Neural progenitor cell (in vitro differentiated cells): Measurements from ENCODE around the gene LRRC75A. TPM values are rescaled to one million over a fixed set of nuclear protein-coding genes. Genes with fewer than 3 reads are reported as not detected.
"Not testable (repeated sequence)": the region's sequence is repeated elsewhere in the genome, so short reads cannot be mapped to it uniquely, and the experiment has no call there.

Experiments
- DNase-seq: peaks from one replicate; pipeline ENCODE4 v3.0.0-alpha.2; 2016; ENCODE audit warnings: low spot score
- H2AFZ ChIP-seq: fragments of 200-600 bp; sonication (generic); replicated peaks from 2 replicates; pipeline ENCODE4 v1.6.1; 2016; ENCODE audit warnings: antibody characterized with exemption
- H3F3A ChIP-seq: fragments of 200-600 bp; sonication (generic); 2 replicates; pipeline ENCODE4 v1.6.1; 2016; ENCODE audit warnings: antibody characterized with exemption, low read depth
- H3K27ac ChIP-seq: fragments of 200-600 bp; sonication (generic); 2 replicates; pipeline ENCODE4 v1.5.1; 2016; ENCODE audit warnings: mild to moderate bottlenecking
- H3K27me3 ChIP-seq: fragments of 200-600 bp; sonication (generic); 2 replicates; pipeline ENCODE4 v1.6.1; 2016; ENCODE audit warnings: mild to moderate bottlenecking, moderate library complexity
- H3K36me3 ChIP-seq: fragments of 200-600 bp; sonication (generic); 2 replicates; pipeline ENCODE4 v1.5.1; 2016
- H3K4me1 ChIP-seq: fragments of 200-600 bp; sonication (generic); 2 replicates; pipeline ENCODE4 v1.6.1; 2016; ENCODE audit warnings: mixed run types
- H3K4me2 ChIP-seq: fragments of 200-600 bp; sonication (generic); 2 replicates; pipeline ENCODE4 v1.6.1; 2016
- H3K4me3 ChIP-seq: fragments of 200-600 bp; sonication (generic); 2 replicates; pipeline ENCODE4 v1.5.1; 2016
- H3K79me2 ChIP-seq: fragments of 200-600 bp; sonication (generic); 2 replicates; pipeline ENCODE4 v1.6.1; 2016; ENCODE audit warnings: low read depth
- H3K9ac ChIP-seq: fragments of 200-600 bp; sonication (generic); 2 replicates; pipeline ENCODE4 v1.6.1; 2016
- H3K9me3 ChIP-seq: fragments of 200-600 bp; sonication (generic); 2 replicates; pipeline ENCODE4 v1.5.1; 2016; ENCODE audit warnings: low read depth
- H4K20me1 ChIP-seq: fragments of 200-600 bp; sonication (generic); 2 replicates; pipeline ENCODE4 v1.6.1; 2016; ENCODE audit warnings: low read depth
- H3K27ac Mint-ChIP-seq: 3 replicates; pipeline ENCODE4 v1.8.0; 2021; ENCODE audit warnings: mixed read lengths
- H3K27me3 Mint-ChIP-seq: 2 replicates; pipeline ENCODE4 v1.8.0; 2022; ENCODE audit warnings: low read depth, mild to moderate bottlenecking, inconsistent platforms, moderate library complexity, mixed read lengths; ENCODE audit not compliant: insufficient read depth
- H3K36me3 Mint-ChIP-seq: 3 replicates; pipeline ENCODE4 v1.8.0; 2021; ENCODE audit warnings: mixed read lengths
- H3K4me1 Mint-ChIP-seq: 3 replicates; pipeline ENCODE4 v1.8.0; 2021; ENCODE audit warnings: mixed read lengths
- H3K4me3 Mint-ChIP-seq: 3 replicates; pipeline ENCODE4 v1.8.0; 2021; ENCODE audit warnings: mild to moderate bottlenecking, moderate library complexity, mixed read lengths
- H3K9me3 Mint-ChIP-seq: 3 replicates; pipeline ENCODE4 v1.8.0; 2020; ENCODE audit warnings: mixed read lengths
- EZH2 ChIP-seq: fragments of 200-600 bp; sonication (generic); IDR thresholded peaks from 2 replicates; pipeline ENCODE4 v1.6.1; 2017; ENCODE audit warnings: antibody characterized with exemption, mild to moderate bottlenecking, moderate library complexity
- EZH2phosphoT487 ChIP-seq: fragments of 200-600 bp; sonication (generic); IDR thresholded peaks from 2 replicates; pipeline ENCODE4 v1.6.1; 2017; ENCODE audit warnings: antibody characterized with exemption
- total RNA-seq: library from RNA; depleted of rRNA; stranded (reverse); fragments of >200 nt; gene quantifications from 2 replicates; pipeline ENCODE4 v1.2.3, GENCODE V29; 2015; ENCODE audit warnings: low replicate concordance
- TF ChIP-seq, protein P1 (sequence below): fragments of 200-600 bp; sonication (generic); IDR thresholded peaks from 2 replicates; pipeline ENCODE4 v1.5.1; 2017; ENCODE audit warnings: antibody characterized with exemption, mild to moderate bottlenecking

Gene LRRC75A
- total RNA-seq, 1 donor from 2014 or later: 4.0 TPM

DNA sequence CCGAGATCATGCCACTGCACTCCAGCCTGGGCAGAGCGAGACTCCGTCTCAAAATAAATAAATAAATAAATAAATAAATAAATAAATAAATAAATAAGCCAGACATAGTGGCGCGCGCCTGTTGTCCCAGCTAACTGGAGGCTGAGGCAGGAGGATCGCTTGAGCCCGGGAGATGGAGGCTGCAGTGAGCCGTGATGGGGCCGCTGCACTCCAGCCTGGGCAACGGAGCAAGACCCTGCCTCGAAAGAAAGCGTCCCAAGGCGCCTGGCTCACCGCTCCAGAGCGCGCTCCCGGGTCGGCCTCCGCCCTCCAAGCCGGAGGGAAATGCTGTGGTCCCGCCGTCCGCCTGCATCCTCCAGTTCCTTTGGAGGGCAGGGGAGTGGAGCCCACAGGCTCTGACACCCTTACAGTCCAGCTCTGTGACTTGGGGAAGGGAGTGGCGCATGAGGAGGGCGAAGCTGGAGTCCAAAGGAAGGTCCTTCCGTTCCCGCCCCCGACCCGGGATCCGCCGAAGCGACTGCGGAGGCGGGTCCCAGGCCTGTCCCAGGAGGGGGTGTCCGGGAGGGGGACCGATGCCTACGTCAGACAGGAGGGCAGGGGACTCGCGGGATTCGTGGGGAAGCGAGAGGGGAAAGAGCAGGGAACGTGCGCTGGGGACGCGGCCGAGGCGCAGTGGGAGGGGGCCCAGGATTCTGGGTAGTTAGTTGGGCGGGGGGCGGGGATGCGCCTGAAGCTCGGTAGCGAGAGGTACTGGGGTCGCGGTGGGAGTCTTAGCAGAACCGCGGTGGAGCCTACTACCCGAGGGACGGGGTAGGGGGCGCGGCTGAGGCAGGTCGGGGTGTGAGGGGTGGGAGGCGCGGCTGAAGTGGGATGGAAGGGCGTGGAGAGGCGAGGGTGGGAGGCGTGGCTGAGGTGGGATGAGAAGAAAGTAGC, 85.0 kb downstream of the LRRC75A start:
- H3K27me3 Mint-ChIP-seq: peaks cover 5% of the 10 kb centered on the region
- Histone ChIP-seq H4K20me1 (no peaks in the 10 kb centered on the region), H3F3A (peaks cover 23% of the 10 kb centered on the region), H3K27me3 (no peaks in the 10 kb centered on the region), H3K9ac (no peak overlapping the region), H3K27ac (no peak overlapping the region), H3K4me2 (peak overlapping the region; percentile 80), H3K4me1 (peaks cover 4% of the 10 kb centered on the region), H3K79me2 (no peaks in the 10 kb centered on the region), H2AFZ (peak overlapping the region; percentile 89), H3K36me3 (no peaks in the 10 kb centered on the region), H3K4me3 (peak overlapping the region; percentile 57), H3K9me3 (no peaks in the 10 kb centered on the region)
- no peaks in the 10 kb centered on the region for H3K36me3 Mint-ChIP-seq
- TF ChIP-seq, protein P1, sequence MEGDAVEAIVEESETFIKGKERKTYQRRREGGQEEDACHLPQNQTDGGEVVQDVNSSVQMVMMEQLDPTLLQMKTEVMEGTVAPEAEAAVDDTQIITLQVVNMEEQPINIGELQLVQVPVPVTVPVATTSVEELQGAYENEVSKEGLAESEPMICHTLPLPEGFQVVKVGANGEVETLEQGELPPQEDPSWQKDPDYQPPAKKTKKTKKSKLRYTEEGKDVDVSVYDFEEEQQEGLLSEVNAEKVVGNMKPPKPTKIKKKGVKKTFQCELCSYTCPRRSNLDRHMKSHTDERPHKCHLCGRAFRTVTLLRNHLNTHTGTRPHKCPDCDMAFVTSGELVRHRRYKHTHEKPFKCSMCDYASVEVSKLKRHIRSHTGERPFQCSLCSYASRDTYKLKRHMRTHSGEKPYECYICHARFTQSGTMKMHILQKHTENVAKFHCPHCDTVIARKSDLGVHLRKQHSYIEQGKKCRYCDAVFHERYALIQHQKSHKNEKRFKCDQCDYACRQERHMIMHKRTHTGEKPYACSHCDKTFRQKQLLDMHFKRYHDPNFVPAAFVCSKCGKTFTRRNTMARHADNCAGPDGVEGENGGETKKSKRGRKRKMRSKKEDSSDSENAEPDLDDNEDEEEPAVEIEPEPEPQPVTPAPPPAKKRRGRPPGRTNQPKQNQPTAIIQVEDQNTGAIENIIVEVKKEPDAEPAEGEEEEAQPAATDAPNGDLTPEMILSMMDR: peak; percentile 50
- TF ChIP-seq EZH2phosphoT487: no peak
- H3K9me3 Mint-ChIP-seq: no peaks in the 10 kb centered on the region
- H3K27ac Mint-ChIP-seq: no peak overlapping the region
- peaks cover 12% of the 10 kb centered on the region for H3K4me1 Mint-ChIP-seq
- peak overlapping the region; percentile 81 for H3K4me3 Mint-ChIP-seq
- peak; percentile 89 for DNase-seq

DNA sequence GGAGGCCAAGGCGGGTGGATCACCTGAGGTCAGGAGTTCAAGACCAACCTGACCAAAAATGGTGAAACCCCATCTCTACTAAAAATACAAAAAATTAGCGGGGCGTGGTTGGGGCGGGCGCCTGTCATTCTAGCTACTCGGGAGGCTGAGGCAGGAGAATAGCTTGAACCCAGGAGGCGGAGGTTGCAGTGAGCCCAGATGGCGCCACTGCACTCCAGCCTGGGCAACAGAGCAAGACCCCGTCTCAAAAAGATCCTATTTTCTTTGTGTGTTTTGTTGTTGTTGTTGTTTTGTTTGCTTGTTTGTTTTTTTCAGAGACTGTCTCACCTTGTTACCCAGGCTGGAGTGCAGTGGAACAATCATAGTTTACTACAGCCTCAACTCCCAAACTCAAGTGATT, 88.1 kb downstream of the LRRC75A start:
- not testable (repeated sequence) for H3K27ac Mint-ChIP-seq, H3K4me3 Mint-ChIP-seq, H3K27me3 ChIP-seq, H3K27ac ChIP-seq, H3K79me2 ChIP-seq, H3K9ac ChIP-seq, H3K27me3 Mint-ChIP-seq, DNase-seq, H2AFZ ChIP-seq, H4K20me1 ChIP-seq, H3K36me3 ChIP-seq, H3K9me3 ChIP-seq, H3K9me3 Mint-ChIP-seq, H3K4me2 ChIP-seq, H3K36me3 Mint-ChIP-seq, H3K4me1 ChIP-seq, H3K4me3 ChIP-seq
- peaks cover 12% of the 10 kb centered on the region for H3K4me1 Mint-ChIP-seq
- H3F3A ChIP-seq: peaks cover 23% of the 10 kb centered on the region

DNA sequence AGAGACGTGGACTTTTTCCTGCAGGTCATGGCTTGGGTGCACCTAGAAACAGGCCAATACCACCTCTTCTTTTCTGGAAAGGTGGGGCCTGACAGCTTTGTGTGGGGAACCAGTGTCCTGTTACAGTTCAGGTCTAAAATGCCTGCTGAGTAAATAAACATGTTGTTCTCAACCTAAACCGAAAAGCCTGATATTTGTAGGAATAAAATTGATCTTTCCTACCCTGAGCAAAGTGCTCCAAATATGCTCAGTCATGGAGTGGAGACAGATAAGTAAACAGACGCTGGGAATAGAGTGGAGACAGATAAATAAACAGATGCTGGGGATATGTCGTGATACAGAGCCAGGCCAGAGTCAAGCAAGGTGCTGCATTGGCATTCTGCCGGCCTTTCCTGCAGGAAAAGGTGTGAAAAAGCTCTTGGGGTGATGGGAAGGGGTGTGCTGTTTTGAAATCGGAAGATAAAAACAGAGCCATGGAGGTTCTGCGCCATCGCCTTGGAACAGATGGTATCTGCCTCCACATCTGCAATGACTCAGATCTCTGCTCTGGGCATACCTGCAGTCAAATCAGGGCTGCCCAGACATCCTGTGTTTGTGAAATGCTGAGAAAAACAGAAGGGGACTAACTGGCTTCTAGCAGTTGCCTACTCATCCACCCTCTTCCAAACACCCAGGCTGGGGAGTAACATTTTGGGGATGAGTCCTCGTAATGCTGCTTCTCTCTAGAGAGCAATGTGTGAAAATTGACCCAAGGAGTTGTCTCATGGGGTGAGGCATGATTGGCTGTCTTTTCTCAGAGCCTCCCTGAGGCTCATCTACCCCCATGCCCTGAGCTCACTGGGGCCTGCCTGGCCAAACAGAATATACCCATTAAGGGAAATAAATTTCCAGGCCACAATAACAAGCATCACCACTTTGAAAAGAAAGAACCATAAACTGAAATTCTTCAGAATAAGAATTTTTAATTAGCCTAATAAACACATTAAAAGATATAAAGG, 93.4 kb downstream of the LRRC75A start:
- Mint-ChIP-seq H3K4me1 (peaks cover 2% of the 10 kb centered on the region), H3K9me3 (no peaks in the 10 kb centered on the region), H3K4me3 (no peak overlapping the region), H3K36me3 (no peaks in the 10 kb centered on the region), H3K27me3 (no peaks in the 10 kb centered on the region), H3K27ac (no peak overlapping the region)
- Histone ChIP-seq H3K4me1 (no peaks in the 10 kb centered on the region), H3F3A (peaks cover 5% of the 10 kb centered on the region), H3K9me3 (no peaks in the 10 kb centered on the region), H3K27ac (no peak overlapping the region), H4K20me1 (no peaks in the 10 kb centered on the region), H3K79me2 (no peaks in the 10 kb centered on the region), H3K9ac (no peak overlapping the region), H3K27me3 (no peaks in the 10 kb centered on the region), H3K4me2 (no peak overlapping the region), H2AFZ (no peak overlapping the region), H3K36me3 (no peaks in the 10 kb centered on the region), H3K4me3 (no peak overlapping the region)
- TF ChIP-seq EZH2phosphoT487 (no peak), EZH2 (no peak)
- TF ChIP-seq, protein P1: no peak
- no peak for DNase-seq

DNA sequence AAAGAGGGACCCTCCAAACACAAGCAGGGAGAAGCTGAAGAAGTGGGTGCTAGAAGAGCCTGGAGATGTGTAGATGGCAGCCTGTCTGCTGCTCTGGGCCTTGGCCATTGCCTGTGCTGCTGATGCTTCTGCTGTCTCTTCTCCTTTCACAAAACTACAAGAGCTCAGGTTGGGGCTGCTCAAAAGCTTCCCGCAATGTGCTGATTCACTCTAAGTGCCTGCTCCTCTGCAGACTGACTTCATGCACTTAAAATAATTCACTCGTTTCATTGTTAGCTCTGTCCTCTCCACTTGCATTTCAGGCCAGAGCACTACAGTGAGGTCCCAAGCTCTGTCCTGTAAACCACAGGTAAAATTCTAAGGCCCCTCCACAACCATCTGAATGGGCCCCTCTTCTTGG, 95.3 kb downstream of the LRRC75A start:
- not testable (repeated sequence) for H3K4me3 Mint-ChIP-seq, H3K9me3 Mint-ChIP-seq, H3K4me2 ChIP-seq, H3K27me3 ChIP-seq, H3K4me1 Mint-ChIP-seq, H3K79me2 ChIP-seq, H3K36me3 ChIP-seq, H2AFZ ChIP-seq, H3K27ac Mint-ChIP-seq, H3K9me3 ChIP-seq, H3K4me3 ChIP-seq, H3K27me3 Mint-ChIP-seq, H3K36me3 Mint-ChIP-seq, DNase-seq, H3K4me1 ChIP-seq, H4K20me1 ChIP-seq, H3K9ac ChIP-seq, H3F3A ChIP-seq, H3K27ac ChIP-seq

DNA sequence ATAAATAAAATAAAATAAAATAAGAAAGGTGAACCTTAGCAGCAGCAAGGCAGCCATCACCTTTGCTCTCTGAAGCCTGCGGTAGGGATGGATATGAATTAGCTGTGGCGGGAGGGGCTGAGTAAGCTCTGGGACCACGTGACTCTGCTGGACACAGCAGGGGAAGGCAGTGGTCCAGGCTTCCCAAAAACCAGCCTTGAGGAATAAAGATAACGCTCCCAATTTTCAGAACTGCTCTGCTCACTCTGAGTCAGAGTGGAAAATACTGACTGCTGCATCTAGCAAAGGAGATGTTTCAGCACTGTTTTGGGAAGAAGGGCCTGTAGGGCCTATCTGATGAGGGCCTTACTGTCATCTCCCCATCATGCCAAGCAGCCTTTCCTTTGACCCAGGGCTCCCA, 96.1 kb downstream of the LRRC75A start:
- not testable (repeated sequence) for H3K9me3 ChIP-seq, H4K20me1 ChIP-seq, H3K4me3 Mint-ChIP-seq, H3K9me3 Mint-ChIP-seq, DNase-seq, H3K27ac Mint-ChIP-seq, H2AFZ ChIP-seq, H3K4me1 ChIP-seq, H3K79me2 ChIP-seq, H3K4me2 ChIP-seq, H3K4me1 Mint-ChIP-seq, H3F3A ChIP-seq, H3K27me3 Mint-ChIP-seq, H3K4me3 ChIP-seq, H3K36me3 ChIP-seq, H3K36me3 Mint-ChIP-seq, H3K27me3 ChIP-seq, H3K27ac ChIP-seq
- H3K9ac ChIP-seq: peak overlapping the region; percentile 8

DNA sequence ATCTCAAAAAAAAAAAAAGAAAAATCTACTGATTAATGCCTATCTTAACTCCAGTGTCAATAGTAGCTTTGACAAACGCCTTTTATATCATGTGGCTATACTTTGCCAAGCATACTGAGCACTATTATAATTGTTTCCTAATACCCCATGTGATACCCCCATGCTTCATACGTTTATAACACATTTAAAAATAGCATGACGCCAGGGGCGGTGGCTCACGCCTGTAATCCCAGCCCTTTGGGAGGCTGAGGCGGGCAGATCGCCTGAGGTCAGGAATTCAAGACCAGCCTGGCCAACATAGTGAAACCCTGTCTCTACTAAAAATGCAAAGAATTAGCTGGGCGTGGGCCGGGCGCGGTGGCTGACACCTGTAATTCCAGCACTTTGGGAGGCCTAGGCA, 99.5 kb downstream of the LRRC75A start:
- H3K79me2 ChIP-seq, H3K9ac ChIP-seq, H3F3A ChIP-seq, DNase-seq, H3K9me3 Mint-ChIP-seq, H3K27me3 ChIP-seq, H3K27ac Mint-ChIP-seq, H2AFZ ChIP-seq, H3K4me3 Mint-ChIP-seq, H3K4me2 ChIP-seq, H3K27me3 Mint-ChIP-seq, H3K27ac ChIP-seq, H3K36me3 Mint-ChIP-seq, H3K9me3 ChIP-seq, H3K4me3 ChIP-seq, H3K36me3 ChIP-seq, H4K20me1 ChIP-seq, H3K4me1 ChIP-seq, H3K4me1 Mint-ChIP-seq: not testable (repeated sequence)
